Activated CD8-positive, alpha-beta memory T cell treated with anti-CD3 and anti-CD28 coated beads for 4 hours (primary cell): ENCODE measurements around the gene FAM131A.

ENCODE experiments used
- DNase-seq, 2 donors: peaks; one replicate each; pipeline ENCODE4 v3.0.0-alpha.2; 2020; ENCODE audit warnings: low read depth in 2 of 2

FAM131A gene

DNA sequence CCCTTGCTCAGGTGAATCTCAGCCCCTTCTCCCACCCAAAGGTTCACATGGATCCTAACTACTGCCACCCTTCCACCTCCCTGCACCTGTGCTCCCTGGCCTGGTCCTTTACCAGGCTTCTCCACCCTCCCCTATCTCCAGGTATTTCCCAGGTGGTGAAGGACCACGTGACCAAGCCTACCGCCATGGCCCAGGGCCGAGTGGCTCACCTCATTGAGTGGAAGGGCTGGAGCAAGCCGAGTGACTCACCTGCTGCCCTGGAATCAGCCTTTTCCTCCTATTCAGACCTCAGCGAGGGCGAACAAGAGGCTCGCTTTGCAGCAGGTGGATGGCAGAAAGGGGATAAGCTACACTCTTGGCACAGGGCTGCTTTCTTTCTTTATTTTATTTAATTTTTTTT, 4.5 kb downstream of the FAM131A start:
- DNase-seq = no peak

DNA sequence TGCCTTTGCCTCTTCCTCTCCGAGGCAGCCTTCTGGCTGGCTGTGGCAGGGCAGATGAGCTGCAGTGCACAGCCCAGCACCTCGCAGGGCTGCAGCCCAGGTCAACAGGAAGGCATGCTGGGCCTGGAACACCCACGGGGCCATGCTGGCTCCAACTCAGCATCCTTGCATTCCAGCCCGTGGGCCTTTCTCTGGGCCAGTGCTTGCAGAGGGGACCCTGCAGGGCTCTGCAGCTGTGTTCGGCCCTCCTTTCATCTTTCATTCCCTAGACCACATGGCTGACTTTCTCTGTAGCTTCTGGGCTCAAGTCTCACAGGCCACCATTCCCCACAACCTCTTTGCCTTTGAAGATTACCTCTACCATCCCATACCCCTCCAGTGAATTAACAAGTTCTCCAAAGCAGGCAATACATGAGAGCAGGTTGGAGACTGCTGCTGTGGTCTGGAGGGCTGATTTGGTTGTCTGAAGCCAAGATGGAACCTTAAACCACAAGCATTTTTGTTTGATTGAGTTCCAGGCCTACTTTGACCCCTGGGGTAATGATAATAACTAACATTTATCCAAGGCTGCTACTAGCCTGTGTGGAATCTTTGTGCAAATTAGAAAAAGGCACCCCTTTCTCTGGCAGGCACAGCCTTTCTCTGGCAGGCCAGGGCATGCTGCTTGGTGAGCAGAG, 5.9 kb downstream of the FAM131A start:
- DNase-seq = no peak

DNA sequence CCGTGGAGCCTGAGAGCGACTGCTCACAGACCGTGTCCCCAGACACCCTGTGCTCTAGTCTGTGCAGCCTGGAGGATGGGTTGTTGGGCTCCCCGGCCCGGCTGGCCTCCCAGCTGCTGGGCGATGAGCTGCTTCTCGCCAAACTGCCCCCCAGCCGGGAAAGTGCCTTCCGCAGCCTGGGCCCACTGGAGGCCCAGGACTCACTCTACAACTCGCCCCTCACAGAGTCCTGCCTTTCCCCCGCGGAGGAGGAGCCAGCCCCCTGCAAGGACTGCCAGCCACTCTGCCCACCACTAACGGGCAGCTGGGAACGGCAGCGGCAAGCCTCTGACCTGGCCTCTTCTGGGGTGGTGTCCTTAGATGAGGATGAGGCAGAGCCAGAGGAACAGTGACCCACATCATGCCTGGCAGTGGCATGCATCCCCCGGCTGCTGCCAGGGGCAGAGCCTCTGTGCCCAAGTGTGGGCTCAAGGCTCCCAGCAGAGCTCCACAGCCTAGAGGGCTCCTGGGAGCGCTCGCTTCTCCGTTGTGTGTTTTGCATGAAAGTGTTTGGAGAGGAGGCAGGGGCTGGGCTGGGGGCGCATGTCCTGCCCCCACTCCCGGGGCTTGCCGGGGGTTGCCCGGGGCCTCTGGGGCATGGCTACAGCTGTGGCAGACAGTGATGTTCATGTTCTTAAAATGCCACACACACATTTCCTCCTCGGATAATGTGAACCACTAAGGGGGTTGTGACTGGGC, 7.3 kb downstream of the FAM131A start:
- DNase-seq = no peak

DNA sequence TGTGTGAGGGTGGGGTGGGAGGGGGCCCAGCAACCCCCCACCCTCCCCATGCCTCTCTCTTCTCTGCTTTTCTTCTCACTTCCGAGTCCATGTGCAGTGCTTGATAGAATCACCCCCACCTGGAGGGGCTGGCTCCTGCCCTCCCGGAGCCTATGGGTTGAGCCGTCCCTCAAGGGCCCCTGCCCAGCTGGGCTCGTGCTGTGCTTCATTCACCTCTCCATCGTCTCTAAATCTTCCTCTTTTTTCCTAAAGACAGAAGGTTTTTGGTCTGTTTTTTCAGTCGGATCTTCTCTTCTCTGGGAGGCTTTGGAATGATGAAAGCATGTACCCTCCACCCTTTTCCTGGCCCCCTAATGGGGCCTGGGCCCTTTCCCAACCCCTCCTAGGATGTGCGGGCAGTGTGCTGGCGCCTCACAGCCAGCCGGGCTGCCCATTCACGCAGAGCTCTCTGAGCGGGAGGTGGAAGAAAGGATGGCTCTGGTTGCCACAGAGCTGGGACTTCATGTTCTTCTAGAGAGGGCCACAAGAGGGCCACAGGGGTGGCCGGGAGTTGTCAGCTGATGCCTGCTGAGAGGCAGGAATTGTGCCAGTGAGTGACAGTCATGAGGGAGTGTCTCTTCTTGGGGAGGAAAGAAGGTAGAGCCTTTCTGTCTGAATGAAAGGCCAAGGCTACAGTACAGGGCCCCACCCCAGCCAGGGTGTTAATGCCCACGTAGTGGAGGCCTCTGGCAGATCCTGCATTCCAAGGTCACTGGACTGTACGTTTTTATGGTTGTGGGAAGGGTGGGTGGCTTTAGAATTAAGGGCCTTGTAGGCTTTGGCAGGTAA, 8.1 kb downstream of the FAM131A start:
- no peak for DNase-seq

DNA sequence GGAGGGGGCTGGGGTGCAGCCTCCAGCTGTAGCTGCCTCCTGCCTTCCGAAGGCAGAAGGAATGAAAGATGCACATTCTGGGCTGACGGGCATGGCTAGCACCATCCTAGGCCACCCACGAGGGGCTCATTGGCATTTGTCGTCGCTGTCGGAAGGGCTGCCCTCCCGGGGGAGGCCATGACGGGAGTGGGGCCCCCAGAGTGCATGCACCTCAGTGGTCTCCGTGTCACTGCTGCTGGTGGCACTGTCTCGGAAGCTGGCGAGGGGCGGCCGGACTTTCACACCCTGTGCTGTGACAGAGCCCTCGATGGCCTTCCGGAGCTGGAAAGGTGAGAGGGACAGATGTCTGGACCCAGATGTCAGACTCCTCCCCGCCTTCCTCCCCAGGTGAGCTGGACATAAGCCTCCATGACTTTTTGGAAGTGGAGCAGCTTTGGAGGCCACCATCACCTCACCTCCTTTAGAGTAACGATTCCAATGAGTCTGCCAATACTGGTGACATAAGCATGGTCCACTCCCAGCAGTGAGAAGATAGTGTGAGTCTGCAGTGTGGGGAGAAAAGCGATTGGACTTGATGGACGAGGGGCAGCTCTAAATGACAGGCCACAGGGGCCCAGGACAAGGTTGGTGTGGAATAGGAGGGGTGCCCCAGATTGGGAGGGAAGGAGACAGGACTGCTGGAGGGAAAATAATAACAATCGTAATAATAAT, 9.2 kb downstream of the FAM131A start:
- DNase-seq = no peak

DNA sequence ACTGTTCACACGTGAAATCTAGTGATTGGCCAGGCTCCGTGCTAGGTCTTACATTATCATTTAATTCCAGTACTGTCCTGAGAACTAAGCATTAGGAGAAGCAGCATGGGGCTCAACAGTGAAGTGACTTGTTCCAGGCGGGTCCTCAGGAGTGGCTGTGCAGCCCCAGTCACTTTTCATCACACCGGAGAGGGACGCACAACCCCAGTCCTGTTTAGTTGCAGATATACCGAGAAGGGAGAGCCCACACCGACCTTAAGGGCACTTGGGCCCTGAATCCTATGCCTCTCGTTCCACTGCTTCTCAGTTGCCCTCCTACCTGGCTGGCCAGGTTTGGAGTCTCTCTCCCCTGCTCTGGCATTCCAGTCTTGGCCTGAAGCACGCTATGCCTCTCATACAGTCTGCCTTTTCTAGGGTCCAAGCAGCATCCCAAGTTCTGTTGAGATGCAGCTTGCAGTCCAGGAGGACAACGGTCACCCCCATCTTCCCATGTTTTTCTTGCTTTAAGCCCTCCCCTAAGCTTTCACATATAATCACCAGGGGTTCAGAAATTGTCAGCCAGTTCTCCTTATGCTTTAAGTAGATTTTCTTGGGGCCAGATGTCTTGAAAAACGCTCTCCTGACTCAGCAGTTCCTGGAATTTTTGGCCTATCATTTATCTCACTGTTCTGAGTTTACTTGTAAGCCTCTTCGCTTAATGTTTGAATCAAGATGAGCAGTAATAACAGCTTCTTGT, 10.1 kb downstream of the FAM131A start:
- no peak for DNase-seq

DNA sequence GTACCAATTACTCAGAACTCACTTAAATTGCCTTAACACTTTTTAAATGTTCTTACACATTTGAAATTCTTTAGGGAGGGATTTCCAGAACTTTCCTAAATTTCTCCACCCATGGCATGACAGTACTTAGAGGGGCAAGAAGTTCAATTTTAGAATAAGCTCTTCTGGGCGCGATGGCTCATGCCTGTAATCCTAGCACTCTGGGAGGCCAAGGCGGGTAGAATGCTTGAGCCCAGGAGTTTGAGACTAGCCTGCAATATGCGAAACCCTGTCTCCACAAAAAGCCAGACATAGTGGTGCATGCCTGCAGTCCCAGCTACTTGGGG, 10.6 kb downstream of the FAM131A start:
- DNase-seq = no peak

DNA sequence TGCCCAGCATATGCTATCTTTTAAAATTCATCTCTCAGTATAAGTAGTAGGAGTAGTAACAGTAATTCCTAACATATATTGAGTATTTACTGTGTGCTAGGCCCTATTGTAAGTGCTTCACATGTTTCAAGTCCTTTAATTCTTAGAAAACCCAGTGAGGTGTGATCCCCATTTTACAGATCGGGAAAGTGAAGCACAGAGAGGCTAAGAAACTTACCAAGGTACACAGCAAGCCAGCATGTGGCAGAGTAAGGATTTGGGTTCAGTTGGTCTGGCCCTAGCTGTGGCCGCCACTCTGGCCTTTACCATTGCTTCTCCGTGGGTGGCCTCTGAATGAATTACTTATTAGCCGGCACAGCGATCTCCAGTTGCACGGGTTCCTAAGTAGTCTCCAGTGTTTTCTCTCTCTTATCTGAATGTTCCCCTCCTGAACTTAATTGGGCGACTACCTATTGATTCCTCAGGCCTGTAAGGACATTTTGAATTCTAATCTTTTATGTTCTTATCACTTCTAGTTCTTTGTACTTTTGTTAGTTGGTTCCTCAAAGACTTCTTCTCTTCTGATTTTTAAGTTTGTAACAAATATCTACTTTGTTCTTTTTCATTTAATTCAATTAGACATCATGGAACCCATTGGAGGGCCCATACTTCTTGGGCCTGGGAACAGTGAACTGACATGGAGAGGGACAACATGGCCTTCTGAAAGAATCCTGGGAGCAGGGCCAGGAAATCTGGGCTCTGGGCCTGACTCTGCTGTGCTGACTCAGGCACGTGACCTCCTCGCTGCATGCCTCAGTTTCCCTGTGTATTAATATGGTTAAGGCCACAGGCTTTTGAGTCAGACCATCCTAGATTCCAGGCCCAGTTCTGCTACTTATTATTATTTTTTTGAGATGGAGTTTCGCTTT, 12.4 kb downstream of the FAM131A start:
- DNase-seq = no peak

DNA sequence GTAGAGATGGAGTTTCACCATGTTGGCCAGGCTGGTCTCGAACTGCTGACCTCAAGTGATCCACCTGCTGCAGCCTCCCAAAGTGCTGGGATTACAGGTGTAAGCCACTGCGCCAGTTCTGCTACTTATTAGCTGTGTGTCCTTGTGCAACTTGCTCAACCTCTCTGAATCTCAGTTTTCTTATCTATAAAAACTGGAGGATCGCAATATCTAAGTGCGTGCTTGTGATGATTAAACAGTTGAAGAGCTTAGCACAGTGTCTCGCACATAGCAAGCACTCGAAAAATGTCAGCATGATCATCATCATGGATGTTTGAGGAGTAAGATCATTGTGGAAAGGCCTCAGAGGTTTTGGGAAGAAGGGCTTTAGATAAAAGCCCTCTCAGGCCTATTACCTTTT, 13.2 kb downstream of the FAM131A start:
- DNase-seq = no peak

DNA sequence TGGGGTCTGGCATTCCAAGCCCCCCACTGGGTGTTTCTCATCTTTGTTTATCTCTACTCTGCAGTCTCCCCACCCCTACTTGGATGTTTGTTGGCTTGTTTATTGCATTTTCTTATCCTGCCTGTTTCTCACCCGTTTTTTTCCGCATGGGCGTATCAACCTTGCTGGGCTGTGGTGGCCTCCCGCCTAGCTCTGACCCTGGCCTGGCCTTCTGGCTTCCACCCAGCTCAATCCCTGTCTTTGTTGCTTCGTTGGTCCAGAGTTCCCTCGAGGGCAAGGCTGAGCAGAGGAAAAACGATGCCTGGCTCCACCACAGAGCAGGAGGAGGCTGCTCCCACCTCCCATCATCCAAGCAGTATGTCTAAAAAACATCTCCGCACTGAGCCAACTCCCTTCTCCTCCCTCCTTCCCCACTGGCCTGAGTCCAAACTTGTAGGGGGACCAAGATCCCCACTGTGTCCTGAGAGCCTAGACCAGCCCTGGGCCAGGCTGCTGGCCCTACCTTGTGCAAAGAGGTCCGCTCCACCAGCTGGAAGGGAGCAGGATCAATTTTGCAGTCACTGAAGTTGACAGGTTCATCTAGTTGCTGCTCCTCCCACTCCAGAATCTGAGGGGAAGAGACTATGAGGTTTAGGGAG, 14.2 kb downstream of the FAM131A start:
- no peak for DNase-seq

DNA sequence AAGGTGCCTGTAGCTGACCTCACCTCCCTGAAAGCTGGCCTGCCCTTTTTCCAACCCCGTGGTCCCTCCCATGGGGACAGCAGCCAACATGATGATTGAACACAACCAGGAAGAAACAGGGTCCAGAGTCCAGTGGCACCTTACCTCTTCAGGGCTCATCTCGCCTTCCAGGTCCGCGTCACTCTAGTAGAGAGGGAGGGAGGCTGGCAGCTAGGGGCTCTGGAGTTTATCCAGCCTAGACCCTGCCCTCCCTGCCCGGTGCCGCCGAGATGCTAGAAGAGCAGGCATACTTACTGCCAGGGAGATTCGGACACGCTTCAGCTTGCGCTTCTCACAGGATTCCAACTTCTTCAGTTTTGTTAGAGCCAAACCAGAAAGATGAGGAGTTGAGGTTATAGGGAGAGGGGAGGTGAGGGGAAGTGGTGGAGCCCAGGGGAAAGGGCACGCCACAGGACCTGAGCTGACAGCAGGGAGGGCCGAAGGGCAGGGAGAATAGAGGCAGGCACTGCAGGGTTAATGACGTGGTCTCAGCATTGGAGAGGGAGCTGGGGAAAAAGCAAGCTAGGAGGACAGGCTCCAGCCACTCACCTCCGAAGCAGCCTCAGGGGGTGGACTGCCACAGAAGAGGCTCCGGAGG, 14.9 kb downstream of the FAM131A start:
- DNase-seq = no peak

DNA sequence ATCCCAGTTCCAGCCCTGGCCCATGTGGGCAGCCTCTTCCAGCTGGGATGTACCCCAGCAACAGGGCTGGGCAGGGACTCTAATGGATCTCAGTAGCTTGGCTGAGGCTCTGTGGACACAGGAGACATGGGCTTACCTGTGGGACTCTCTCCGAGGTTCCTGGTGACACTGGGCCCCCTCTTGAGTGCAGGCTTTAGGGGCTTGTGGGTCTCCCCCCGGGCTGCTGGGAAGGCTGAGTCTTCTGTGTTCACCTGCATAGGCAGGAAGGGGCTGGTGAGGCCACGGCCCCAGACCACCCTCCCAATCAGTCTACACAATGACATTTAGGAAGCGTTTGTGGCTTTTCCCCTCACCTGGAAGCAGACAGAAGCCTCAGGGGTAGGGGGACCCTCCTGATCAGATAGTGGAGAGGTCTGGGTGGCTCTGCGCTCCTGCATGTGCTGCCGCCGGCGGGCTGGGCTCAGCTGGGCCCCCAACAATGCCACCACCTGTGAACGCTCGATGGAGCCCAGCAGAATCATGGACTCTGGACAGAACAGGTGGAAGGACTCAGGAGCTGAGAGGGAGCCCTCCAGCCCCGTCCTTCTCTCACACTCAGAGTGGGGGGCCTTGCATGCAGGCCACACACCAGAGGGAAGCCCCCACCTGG, 15.6 kb downstream of the FAM131A start:
- DNase-seq = no peak

DNA sequence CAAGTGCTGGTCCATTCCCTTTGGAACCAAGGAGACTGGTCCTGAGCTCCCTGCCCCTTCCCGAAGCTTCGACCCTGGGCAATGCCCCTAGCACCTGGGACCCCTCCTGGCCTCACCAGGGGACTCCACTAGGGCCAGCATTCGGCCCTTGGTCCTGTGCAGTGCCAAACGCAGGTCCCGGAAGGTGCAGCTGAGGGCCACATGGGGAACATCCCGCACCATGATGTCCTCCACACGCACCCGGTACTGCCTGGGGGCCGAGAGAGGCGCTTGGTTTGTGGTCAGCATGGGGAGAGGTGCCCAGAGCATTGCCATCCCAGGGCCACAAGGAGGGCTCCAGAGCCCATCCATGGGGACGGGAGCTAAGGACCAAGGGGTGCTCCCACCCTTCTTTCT, 16.1 kb downstream of the FAM131A start:
- DNase-seq = no peak

DNA sequence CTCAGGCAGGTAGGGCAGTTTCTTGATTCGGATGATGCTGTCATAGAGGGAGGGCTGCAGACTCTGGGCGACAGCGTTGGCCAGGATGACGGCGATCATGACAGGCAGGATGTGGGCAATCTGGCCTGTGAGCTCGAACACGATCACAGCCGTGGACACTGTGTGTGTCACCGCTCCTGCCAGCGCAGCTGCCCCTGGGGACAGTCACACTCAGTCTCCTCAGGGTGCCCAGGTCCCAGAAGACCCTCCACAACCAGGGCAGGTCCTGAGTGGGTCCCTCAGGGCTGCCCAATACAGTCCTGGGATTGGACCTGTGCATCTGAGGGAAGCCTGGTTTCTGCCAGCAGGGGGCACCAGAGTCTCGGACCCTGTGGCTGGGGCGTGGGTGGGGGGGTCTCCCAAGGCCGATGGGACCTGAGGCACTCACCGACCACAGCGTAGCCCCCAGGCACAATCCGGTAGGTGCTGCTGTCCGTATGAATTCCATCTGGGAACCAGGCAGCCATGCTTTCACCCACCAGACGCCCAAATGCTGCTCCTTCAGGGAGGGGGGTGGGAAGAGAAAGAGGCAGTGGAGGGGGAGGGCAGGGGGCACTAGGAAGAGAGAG, 16.8 kb downstream of the FAM131A start:
- DNase-seq = peak in 1 of 2 donors; percentile 21

DNA sequence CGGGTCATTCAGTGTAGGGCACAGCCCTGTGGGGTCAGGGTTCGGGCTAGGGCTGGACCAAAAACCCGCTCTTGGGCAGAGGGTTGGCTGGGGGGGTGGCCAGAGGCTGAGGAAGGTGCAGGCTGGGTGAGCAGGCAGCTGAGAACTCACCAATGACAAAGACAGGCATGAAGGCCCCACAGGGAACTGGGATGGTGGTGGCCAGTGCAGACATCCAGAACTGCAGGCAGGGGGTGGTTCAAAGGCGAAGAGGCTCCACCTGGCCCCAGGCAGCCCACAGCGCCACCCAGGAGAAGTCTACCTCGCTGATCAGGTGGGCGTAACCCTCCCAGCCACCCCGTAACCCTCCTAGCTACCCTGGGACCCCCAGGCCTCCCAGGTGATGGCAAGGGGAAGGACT, 17.4 kb downstream of the FAM131A start:
- no peak for DNase-seq

DNA sequence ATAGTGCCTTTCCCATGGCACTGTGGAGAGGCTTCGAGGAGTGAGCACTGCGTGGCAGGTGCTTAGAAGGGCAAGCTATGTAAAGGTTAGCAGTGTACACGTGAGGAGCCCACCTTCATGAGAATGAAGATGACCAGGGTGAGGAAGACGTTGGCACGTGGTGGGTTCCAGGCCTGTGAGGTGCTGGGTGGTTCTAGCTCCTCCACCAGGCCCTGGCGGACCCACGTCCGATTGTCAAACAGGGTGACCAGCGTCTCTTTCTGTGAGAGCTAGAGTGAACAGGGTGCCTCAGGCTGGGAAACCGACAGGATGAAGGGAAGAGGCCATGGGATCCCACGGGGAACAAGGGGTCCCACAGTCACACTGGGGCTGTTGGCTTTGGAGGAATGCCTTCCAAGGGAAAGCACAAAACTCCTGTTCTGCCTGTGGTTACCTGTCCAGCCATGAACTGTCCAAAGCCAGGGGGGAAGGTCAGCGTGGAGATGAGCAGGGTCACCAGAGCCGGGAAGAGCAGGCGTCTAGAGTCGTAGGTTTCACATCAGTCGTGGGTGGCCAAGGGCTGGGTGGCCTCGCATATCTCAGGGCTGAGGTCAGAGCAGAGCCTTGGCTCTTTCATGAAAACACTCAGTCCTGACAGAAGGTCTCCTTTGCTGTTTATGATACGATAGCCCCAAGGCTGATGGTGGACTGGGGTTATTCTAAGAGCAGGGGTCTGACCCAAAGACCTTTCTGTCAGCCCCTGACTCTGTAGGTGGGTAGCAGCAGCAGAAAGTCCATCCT, 18.1 kb downstream of the FAM131A start:
- no peak for DNase-seq

DNA sequence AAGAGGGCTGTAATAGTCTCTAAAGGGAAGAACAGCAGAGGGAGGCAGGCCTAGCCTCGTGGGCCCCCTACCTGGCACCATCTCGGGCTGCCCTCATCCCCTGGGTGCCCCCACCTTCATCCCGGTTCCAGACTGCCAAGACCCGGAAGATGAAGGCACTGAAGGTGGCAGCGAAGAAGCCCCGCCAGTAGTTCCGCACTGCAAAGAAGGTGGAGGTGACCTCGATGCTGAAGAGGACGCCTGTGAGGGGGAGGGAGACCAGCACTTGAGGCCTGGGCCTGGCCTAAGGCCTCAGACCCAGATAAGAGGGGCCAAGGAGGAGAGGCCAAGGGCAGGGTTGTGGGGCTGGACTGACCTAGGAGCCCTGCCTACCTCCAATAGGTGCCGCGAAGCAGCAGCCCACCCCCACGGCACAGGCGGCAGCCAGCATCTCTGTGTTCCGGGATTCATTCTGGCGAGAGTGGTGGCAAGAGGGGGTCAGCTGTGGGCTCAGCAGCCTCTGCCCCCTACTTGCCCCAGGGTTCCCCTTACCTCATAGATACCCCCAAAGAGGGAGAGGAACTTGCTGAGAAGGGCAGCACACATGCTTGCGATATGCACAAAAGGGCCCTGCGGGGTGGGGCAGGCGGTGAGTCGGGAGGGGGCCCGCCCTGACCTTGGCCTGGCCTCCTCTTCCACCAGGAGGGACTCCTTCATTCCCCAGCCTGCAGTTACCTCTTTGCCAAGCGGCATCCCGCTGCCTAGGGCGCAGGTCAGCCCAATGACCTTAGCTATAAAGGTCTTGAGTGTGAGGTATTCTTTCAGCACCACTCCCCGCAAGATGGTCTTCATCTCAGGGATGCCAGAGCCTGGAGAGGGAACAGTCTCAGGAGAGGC, 20.1 kb downstream of the FAM131A start:
- no peak for DNase-seq
